NK-92 (cell line): ENCODE measurements around the gene AKAP6.

Experiments used
- DNase-seq: peaks from one replicate; lab custom pipeline; 2025; ENCODE audit not compliant: unreplicated experiment; lab: John Stamatoyannopoulos, UW

Gene AKAP6

GRCh38 chr14:32407130-32407529, 78.0 kb downstream of the AKAP6 start:
- no peak for DNase-seq

- no peak for DNase-seq
Observed at GRCh38 chr14:32408018-32408417, 78.9 kb downstream of the AKAP6 start.

GRCh38 chr14:32412103-32412502, 83.0 kb downstream of the AKAP6 start:
- no peak for DNase-seq

- no peak for DNase-seq
Observed at GRCh38 chr14:32412532-32412931, 83.4 kb downstream of the AKAP6 start.

- DNase-seq: no peak
Observed at GRCh38 chr14:32413967-32414640, 85.0 kb downstream of the AKAP6 start.

GRCh38 chr14:32414808-32415255, 85.7 kb downstream of the AKAP6 start:
- DNase-seq: no peak

- no peak for DNase-seq
Observed at GRCh38 chr14:32417956-32418552, 89.0 kb downstream of the AKAP6 start.

GRCh38 chr14:32419429-32419828, 90.3 kb downstream of the AKAP6 start:
- DNase-seq: no peak

- no peak for DNase-seq
Observed at GRCh38 chr14:32421781-32422180, 92.7 kb downstream of the AKAP6 start.

- DNase-seq: no peak
Observed at GRCh38 chr14:32422440-32422839, 93.3 kb downstream of the AKAP6 start.

GRCh38 chr14:32426028-32426427, 96.9 kb downstream of the AKAP6 start:
- no peak for DNase-seq

GRCh38 chr14:32426586-32427388, 97.7 kb downstream of the AKAP6 start:
- DNase-seq: no peak

GRCh38 chr14:32427726-32428528, 98.8 kb downstream of the AKAP6 start:
- no peak for DNase-seq

GRCh38 chr14:32428875-32429274, 99.8 kb downstream of the AKAP6 start:
- no peak for DNase-seq

- no peak for DNase-seq
Observed at GRCh38 chr14:32430326-32430725, 101.2 kb downstream of the AKAP6 start.

- no peak for DNase-seq
Observed at GRCh38 chr14:32432813-32433538, 103.9 kb downstream of the AKAP6 start.

- DNase-seq: no peak
Observed at GRCh38 chr14:32434180-32434579, 105.1 kb downstream of the AKAP6 start.

- DNase-seq: no peak
Observed at GRCh38 chr14:32434880-32435279, 105.8 kb downstream of the AKAP6 start.

GRCh38 chr14:32435411-32435810, 106.3 kb downstream of the AKAP6 start:
- DNase-seq: no peak

GRCh38 chr14:32436993-32437392, 107.9 kb downstream of the AKAP6 start:
- no peak for DNase-seq

- DNase-seq: no peak
Observed at GRCh38 chr14:32438517-32438916, 109.4 kb downstream of the AKAP6 start.
